Lung (tissue), 16 donors: ENCODE measurements around the gene SERPINE3. TPM values are rescaled to one million over a fixed set of nuclear protein-coding genes. Genes with fewer than 3 reads are reported as not detected.

Experiments
- ATAC-seq: fragments of 200-7000 bp; cut with Tn5 transposase; one replicate; pipeline ENCODE4 v1.9.1; 2020; ENCODE audit warnings: moderate number of reproducible peaks; ENCODE audit not compliant: insufficient read depth, low FRiP score
- DNase-seq, 3 donors: peaks; one replicate each; pipeline ENCODE4 v3.0.0-alpha.2; 2013 to 2017
- H3K27ac ChIP-seq, 2 donors: one replicate each; pipeline ENCODE4 v1.5.1; 2013; ENCODE audit warnings: mild to moderate bottlenecking in 2 of 2, moderate library complexity in 2 of 2, control low read depth in 1 of 2, inconsistent platforms in 1 of 2, low read depth in 1 of 2, low read length in 1 of 2
- H3K27me3 ChIP-seq, 3 donors: one replicate each; pipeline ENCODE4 v1.5.1; 2013; ENCODE audit warnings: low read length in 2 of 3; ENCODE audit not compliant: control insufficient read depth in 3 of 3, insufficient read depth in 3 of 3
- H3K36me3 ChIP-seq, 4 donors: one replicate each; pipeline ENCODE4 v1.5.1; 2013; ENCODE audit warnings: low read length in 4 of 4, mild to moderate bottlenecking in 1 of 4, moderate library complexity in 1 of 4; ENCODE audit not compliant: control insufficient read depth in 4 of 4, insufficient read depth in 4 of 4
- H3K4me1 ChIP-seq, 5 donors: one replicate each; pipeline ENCODE4 v1.5.1; 2013; ENCODE audit warnings: low read length in 5 of 5, mild to moderate bottlenecking in 2 of 5, moderate library complexity in 1 of 5; ENCODE audit not compliant: control insufficient read depth in 5 of 5, insufficient read depth in 5 of 5
- H3K4me3 ChIP-seq: one replicate; pipeline ENCODE4 v1.5.1; 2013; ENCODE audit warnings: mild to moderate bottlenecking, control low read depth, moderate library complexity
- H3K9ac ChIP-seq, 2 donors: one replicate each; pipeline ENCODE4 v1.5.1; 2013; ENCODE audit warnings: low read length in 2 of 2, control low read depth in 1 of 2; ENCODE audit not compliant: insufficient read depth in 1 of 2
- H3K9me3 ChIP-seq, 4 donors: one replicate each; pipeline ENCODE4 v1.5.1; 2013; ENCODE audit warnings: low read length in 3 of 4, mild to moderate bottlenecking in 1 of 4, moderate library complexity in 1 of 4; ENCODE audit not compliant: control insufficient read depth in 4 of 4, insufficient read depth in 3 of 4
- CTCF ChIP-seq: IDR thresholded peaks from 2 replicates; pipeline ENCODE4 v1.5.1; 2012; ENCODE audit warnings: mild to moderate bottlenecking; ENCODE audit errors: control extremely low read depth, extremely low read depth
- WGBS, 2 donors: extraction: QIAGEN DNeasy Blood & Tissue Kit; methylation state at CpG; one replicate each; pipeline ENCODE4 v1.1.7; 2013; 5-methylcytosine and 5-hydroxymethylcytosine counted together
- long read RNA-seq, 5 donors: transcript quantifications; one replicate each; lab custom pipeline, GENCODE V29; 2026
- polyA plus RNA-seq, 2 donors: library from polyadenylated mRNA; stranded (reverse); fragments of 200-250 nt; gene quantifications; one replicate each; pipeline ENCODE4 v1.2.1, GENCODE V29; 2013
- total RNA-seq, 2 donors: library from RNA; depleted of rRNA in 1 of 2; stranded (reverse); fragments of >200 nt in 1 of 2; gene quantifications; one replicate each; pipeline ENCODE4 v1.2.1, GENCODE V29; 2014 to 2021
- donor health status: control.
- donor health status: control.
- donor health status: Bipolar disorder and iron deficiency.
- donor health status: healthy.
- donor health status: DM: yes; HTN: yes; CAD: no.

The SERPINE3 gene
- total RNA-seq (not detected), polyA plus RNA-seq (not detected)
- long read RNA-seq, donor 1, partial matches to known transcripts, result 21 of 21 reads
- long read RNA-seq, donor 1, other reads (novel, unspliced or antisense), result 0 of 21 reads
- long read RNA-seq, donor 2, result 0 reads
- long read RNA-seq, donor 3, result 0 reads
- long read RNA-seq, donor 4, result 0 reads
- long read RNA-seq, donor 5, partial matches to known transcripts, result 20 of 20 reads
- long read RNA-seq, donor 5, other reads (novel, unspliced or antisense), result 0 of 20 reads

- H3K9me3 ChIP-seq, result peaks cover 0 to 2% (median 0%) of the 10 kb centered on the region in 4 donors
- TF ChIP-seq CTCF, result no peak
- no peak within 1 kb of the TSS for H3K4me3 ChIP-seq
- no peak within 1 kb of the TSS for H3K9ac ChIP-seq
- H3K27me3 ChIP-seq, result no peaks in the 10 kb centered on the region
- no peaks in the 10 kb centered on the region for H3K4me1 ChIP-seq
- H3K36me3 ChIP-seq, result no peaks in the 10 kb centered on the region
- no peak for ATAC-seq
- 82 to 89% methylated on average over 11 of the region's 11 CpGs for WGBS, 2 donors
- no peak for DNase-seq
- H3K27ac ChIP-seq, result no peak within 1 kb of the TSS
These were observed at the start of gene SERPINE3 for GRCh38 chr13:51339354-51339753. Gene SERPINE3, plus strand, starts transcription at chr13:51339691. Its CDS starts 1,401 bp downstream, at chr13:51341092.

GRCh38 chr13:51291341-51291740 is 48.1 kb upstream of the SERPINE3 start:
- H3K4me1 ChIP-seq, result peaks cover 2 to 14% (median 4%) of the 10 kb centered on the region in 5 donors
- no peak for TF ChIP-seq CTCF
- no peak overlapping the region for H3K27ac ChIP-seq
- H3K9me3 ChIP-seq, result no peaks in the 10 kb centered on the region
- DNase-seq, result no peak
- WGBS, 2 donors, result 83 to 89% methylated on average over 5 of the region's 5 CpGs
- no peak overlapping the region for H3K4me3 ChIP-seq
- no peak for ATAC-seq
- H3K36me3 ChIP-seq, result no peaks in the 10 kb centered on the region
- no peak overlapping the region for H3K9ac ChIP-seq
- no peaks in the 10 kb centered on the region for H3K27me3 ChIP-seq

GRCh38 chr13:51292000-51292565 is 47.4 kb upstream of the SERPINE3 start:
- Histone ChIP-seq H3K9me3 (no peaks in the 10 kb centered on the region), H3K27ac (no peak overlapping the region), H3K36me3 (no peaks in the 10 kb centered on the region), H3K27me3 (no peaks in the 10 kb centered on the region), H3K4me1 (peaks cover 2 to 14% (median 4%) of the 10 kb centered on the region in 5 donors), H3K4me3 (no peak overlapping the region), H3K9ac (no peak overlapping the region)
- ATAC-seq, result no peak
- no peak for TF ChIP-seq CTCF
- 67 to 81% methylated on average over 6 of the region's 6 CpGs for WGBS, 2 donors
- DNase-seq, result peak in 2 of 3 donors; percentile 54 to 67
